IMR-90 (cell line): ENCODE results near the gene LEF1. TPM values are rescaled to one million over a fixed set of nuclear protein-coding genes. Genes with fewer than 3 reads are reported as not detected.

ENCODE experiments used
- ATAC-seq: fragments of 200-7000 bp; cut with Tn5 transposase; 2 replicates; pipeline ENCODE4 v1.9.1; 2020; ENCODE audit warnings: low read depth, mild to moderate bottlenecking, moderate library complexity
- BruUV-seq: library from RNA; stranded (reverse); fragments of 400-500 nt; replicated peaks from 2 replicates; lab custom pipeline; 2021; lab: Mats Ljungman, UMichigan
- CTCF ChIA-PET: fragments of 300-600 bp; formaldehyde crosslinking; extraction: SDS; loops from one replicate; lab custom pipeline; 2021; ENCODE audit warnings: antibody characterized with exemption; lab: Yijun Ruan, JAX
- POLR2A ChIA-PET: fragments of 300-600 bp; sonication (Branson Sonifier 250); formaldehyde crosslinking; loops from one replicate; lab custom pipeline; 2022; ENCODE audit warnings: antibody characterized with exemption; ENCODE audit not compliant: unreplicated experiment; lab: Charles Lee
- DNase-seq: peaks from one replicate; pipeline ENCODE4 v3.0.0; 2013
- H2AFZ ChIP-seq: replicated peaks from 2 replicates; pipeline ENCODE3; 2013; ENCODE audit warnings: low read length, mild to moderate bottlenecking; ENCODE audit not compliant: poor library complexity
- H2AK5ac ChIP-seq: 2 replicates; pipeline ENCODE4 v1.6.1; 2013; ENCODE audit warnings: low read depth, low read length, inconsistent platforms
- H2AK9ac ChIP-seq: replicated peaks from 2 replicates; pipeline ENCODE3; 2013; ENCODE audit warnings: mild to moderate bottlenecking, low read depth, low read length, moderate library complexity; ENCODE audit not compliant: poor library complexity
- H2BK120ac ChIP-seq: 2 replicates; pipeline ENCODE4 v1.6.1; 2013; ENCODE audit warnings: low read depth, low read length, inconsistent platforms
- H2BK15ac ChIP-seq: 3 replicates; pipeline ENCODE4 v1.6.1; 2013; ENCODE audit warnings: low read depth, low read length, inconsistent platforms
- H2BK20ac ChIP-seq: 2 replicates; pipeline ENCODE4 v1.6.1; 2013; ENCODE audit warnings: low read depth, mild to moderate bottlenecking, inconsistent platforms, low read length, moderate library complexity
- H2BK5ac ChIP-seq: 2 replicates; pipeline ENCODE4 v1.6.1; 2013; ENCODE audit warnings: mild to moderate bottlenecking, low read depth, low read length, inconsistent platforms; ENCODE audit not compliant: poor library complexity, severe bottlenecking
- H3K14ac ChIP-seq: replicated peaks from 2 replicates; pipeline ENCODE4 v1.6.1; 2013; ENCODE audit warnings: low read depth, low read length, inconsistent platforms
- H3K18ac ChIP-seq: 2 replicates; pipeline ENCODE4 v1.6.1; 2013; ENCODE audit warnings: low read depth, low read length, control low read depth
- H3K23ac ChIP-seq: 2 replicates; pipeline ENCODE4 v1.6.1; 2013; ENCODE audit warnings: low read depth, low read length, inconsistent platforms
- H3K27ac ChIP-seq: 2 replicates; pipeline ENCODE4 v1.5.1; 2013; ENCODE audit warnings: mild to moderate bottlenecking, control low read depth, low read length; ENCODE audit not compliant: insufficient read depth
- H3K27me3 ChIP-seq: 2 replicates; pipeline ENCODE4 v1.6.1; 2013; ENCODE audit warnings: low read length; ENCODE audit not compliant: control insufficient read depth, insufficient read depth
- H3K36me3 ChIP-seq: 2 replicates; pipeline ENCODE4 v1.6.1; 2013; ENCODE audit warnings: low read length, mixed read lengths; ENCODE audit not compliant: control insufficient read depth, insufficient read depth
- H3K4ac ChIP-seq: 2 replicates; pipeline ENCODE4 v1.6.1; 2013; ENCODE audit warnings: low read depth, low read length, inconsistent platforms
- H3K4me1 ChIP-seq: 2 replicates; pipeline ENCODE4 v1.6.1; 2013; ENCODE audit warnings: low read length, mixed read lengths; ENCODE audit not compliant: control insufficient read depth, insufficient read depth
- H3K4me2 ChIP-seq: 2 replicates; pipeline ENCODE4 v1.6.1; 2013; ENCODE audit warnings: low read depth, mild to moderate bottlenecking, control low read depth, low read length, moderate library complexity
- H3K4me3 ChIP-seq: 2 replicates; pipeline ENCODE4 v1.5.1; 2013; ENCODE audit warnings: low read depth, mild to moderate bottlenecking, control low read depth, low read length, moderate library complexity; ENCODE audit not compliant: insufficient read depth
- H3K56ac ChIP-seq: 2 replicates; pipeline ENCODE4 v1.6.1; 2013; ENCODE audit warnings: low read length, inconsistent platforms; ENCODE audit not compliant: insufficient read depth; ENCODE audit errors: extremely low read depth
- H3K79me1 ChIP-seq, 2 experiments: 2 replicates each; pipeline ENCODE4 v1.6.1; 2013; ENCODE audit warnings: low read length in 2 of 2, inconsistent platforms in 1 of 2, low read depth in 1 of 2
- H3K9ac ChIP-seq: 2 replicates; pipeline ENCODE4 v1.6.1; 2013; ENCODE audit warnings: low read depth, low read length, control low read depth
- H3K9me1 ChIP-seq: 2 replicates; pipeline ENCODE4 v1.6.1; 2013; ENCODE audit warnings: low read length, inconsistent platforms; ENCODE audit not compliant: insufficient read depth
- H3K9me3 ChIP-seq: 2 replicates; pipeline ENCODE4 v1.6.1; 2013; ENCODE audit warnings: low read length; ENCODE audit not compliant: control insufficient read depth, insufficient read depth
- H4K20me1 ChIP-seq: 2 replicates; pipeline ENCODE4 v1.6.1; 2013; ENCODE audit warnings: low read length, inconsistent platforms; ENCODE audit not compliant: insufficient read depth
- H4K5ac ChIP-seq: 2 replicates; pipeline ENCODE4 v1.6.1; 2013; ENCODE audit warnings: mild to moderate bottlenecking, low read depth, low read length, control low read depth
- H4K8ac ChIP-seq, 2 experiments: 2 replicates each; pipeline ENCODE4 v1.6.1; 2013; ENCODE audit warnings: low read depth in 2 of 2, low read length in 2 of 2, control low read depth in 1 of 2, inconsistent platforms in 1 of 2
- H4K91ac ChIP-seq: 2 replicates; pipeline ENCODE4 v1.6.1; 2013; ENCODE audit warnings: low read depth, low read length, inconsistent platforms; ENCODE audit not compliant: insufficient read depth
- BHLHE40 ChIP-seq: fragments of 150-350 bp; IDR thresholded peaks from 2 replicates; pipeline ENCODE4 v1.6.1; 2016; ENCODE audit warnings: mild to moderate bottlenecking, low read depth, low read length
- RAD21 ChIP-seq: IDR thresholded peaks from 2 replicates; pipeline ENCODE4 v1.6.1; 2012; ENCODE audit warnings: low read length, improper control_type of control experiment
- USF2 ChIP-seq: fragments of 150-350 bp; IDR thresholded peaks from 2 replicates; pipeline ENCODE4 v1.6.1; 2017; ENCODE audit warnings: mild to moderate bottlenecking, antibody characterized with exemption, low read length, low read depth
- WGBS, 2 experiments: methylation state at CpG; one replicate each; pipeline versions ENCODE4 v1.1.5 to v1.1.7; 2013; ENCODE audit warnings: missing lambda C conversion rate in 2 of 2; ENCODE audit not compliant: insufficient read length in 1 of 2; ENCODE audit errors: extremely low coverage in 2 of 2; 5-methylcytosine and 5-hydroxymethylcytosine counted together
- dilution Hi-C: fragments of 300-500 bp; cut with HindIII; formaldehyde crosslinking; loops from one replicate; pipeline ENCODE4 v1.14.3; 2018; ENCODE audit warnings: low sequenced_read_pairs; ENCODE audit not compliant: unreplicated experiment
- in situ Hi-C: fragments of 300-500 bp; cut with MboI; formaldehyde crosslinking; loops from 3 replicates; pipeline ENCODE4 v1.14.3; 2019; ENCODE audit warnings: low sequenced_read_pairs, inconsistent platforms, mixed read lengths
- intact Hi-C: fragments of 100-400 bp; cut with micrococcal nuclease; formaldehyde crosslinking; loops from 2 replicates; pipeline ENCODE4 v1.10.0; 2022
- polyA plus RNA-seq, 3 experiments: library from polyadenylated mRNA; depleted of rRNA; stranded (reverse); fragments of >200 nt; gene quantifications; 2 replicates each; pipeline ENCODE4 v1.2.3, GENCODE V29; 2012; ENCODE audit warnings: low replicate concordance in 1 of 3
- total RNA-seq: library from RNA; depleted of rRNA; stranded (reverse); fragments of >200 nt; gene quantifications from 2 replicates; pipeline ENCODE4 v1.2.3, GENCODE V29; 2012

LEF1 gene
- total and polyA plus RNA-seq, 2 of the 4 experiments (the other 2 are of a cell fraction), result 1.7 to 1.8 TPM

GRCh38 chr4:108199881-108200280, 31.1 kb upstream of the LEF1 start:
- H3K4me3 ChIP-seq, result no peak overlapping the region
- H3K9ac ChIP-seq, result no peak overlapping the region
- H4K5ac ChIP-seq, result no peak overlapping the region
- no peak for DNase-seq
- ATAC-seq, result no peak
- no peak overlapping the region for H2BK5ac ChIP-seq
- no peak overlapping the region for H4K91ac ChIP-seq
- H3K9me1 ChIP-seq, result peaks cover 5% of the 10 kb centered on the region; the same call in 1 of the 2 replicates
- ChIA-PET CTCF (no interaction called here), POLR2A (no interaction called here)
- TF ChIP-seq BHLHE40 (no peak), RAD21 (no peak), USF2 (no peak)
- H2BK15ac ChIP-seq, result no peak overlapping the region
- WGBS, 2 experiments, result no CpG with 5 or more reads among the region's 1 CpG
- H2AK5ac ChIP-seq, result no peak overlapping the region
- dilution Hi-C loops (no loop called here), intact Hi-C loops (no loop called here), in situ Hi-C loops (no loop called here)
- H3K4ac ChIP-seq, result no peak overlapping the region
- no peaks in the 10 kb centered on the region for H3K4me1 ChIP-seq
- no peaks in the 10 kb centered on the region for H3K27me3 ChIP-seq
- no TSS peak for BruUV-seq
- H4K8ac ChIP-seq, result no peak overlapping the region
- no peak overlapping the region for H2AFZ ChIP-seq
- H3K36me3 ChIP-seq, result no peaks in the 10 kb centered on the region
- no peaks in the 10 kb centered on the region for H4K20me1 ChIP-seq
- no peak overlapping the region for H3K56ac ChIP-seq
- H2BK120ac ChIP-seq, result no peak overlapping the region
- no peaks in the 10 kb centered on the region for H3K79me1 ChIP-seq
- H3K18ac ChIP-seq, result no peak overlapping the region
- no peak overlapping the region for H2AK9ac ChIP-seq
- no peak overlapping the region for H3K23ac ChIP-seq
- H2BK20ac ChIP-seq, result no peak overlapping the region
- H3K9me3 ChIP-seq, result no peaks in the 10 kb centered on the region
- H3K14ac ChIP-seq, result no peak overlapping the region
- no peak overlapping the region for H3K4me2 ChIP-seq
- H3K27ac ChIP-seq, result no peak overlapping the region
